ENCODE measurements around the gene TNFRSF19.
"Not testable (repeated sequence)": the region's sequence is repeated elsewhere in the genome, so short reads cannot be mapped to it uniquely, and the experiment has no call there.

The TNFRSF19 gene

GRCh38 chr13:23656637-23657371 is 86.6 kb downstream of the TNFRSF19 start:
- peak; percentile 16 for DNase-seq

- no peak for DNase-seq
Measured at GRCh38 chr13:23658929-23659541, 88.8 kb downstream of the TNFRSF19 start.

- peak; percentile 24 for DNase-seq
Measured at GRCh38 chr13:23660249-23660648, 90.0 kb downstream of the TNFRSF19 start.

- DNase-seq: no peak
Measured at GRCh38 chr13:23666582-23666981, 96.4 kb downstream of the TNFRSF19 start.

GRCh38 chr13:23667750-23668149 is 97.5 kb downstream of the TNFRSF19 start:
- no peak for DNase-seq

- DNase-seq: no peak
Measured at GRCh38 chr13:23668562-23668961, 98.3 kb downstream of the TNFRSF19 start.

- DNase-seq: no peak
Measured at GRCh38 chr13:23670793-23671192, 100.6 kb downstream of the TNFRSF19 start.

GRCh38 chr13:23671377-23671776 is 101.2 kb downstream of the TNFRSF19 start:
- no peak for DNase-seq

GRCh38 chr13:23671897-23672296 is 101.7 kb downstream of the TNFRSF19 start:
- DNase-seq: peak; percentile 22

- DNase-seq: no peak
Measured at GRCh38 chr13:23672616-23673015, 102.4 kb downstream of the TNFRSF19 start.

GRCh38 chr13:23673354-23673753 is 103.1 kb downstream of the TNFRSF19 start:
- DNase-seq: peak; percentile 73

- no peak for DNase-seq
Measured at GRCh38 chr13:23673867-23674605, 103.8 kb downstream of the TNFRSF19 start.

GRCh38 chr13:23674795-23675640 is 104.8 kb downstream of the TNFRSF19 start:
- DNase-seq: peak; percentile 77

GRCh38 chr13:23677679-23678288 is 107.6 kb downstream of the TNFRSF19 start:
- not testable (repeated sequence) for DNase-seq

GRCh38 chr13:23678795-23679194 is 108.6 kb downstream of the TNFRSF19 start:
- DNase-seq: no peak

GRCh38 chr13:23679220-23679619 is 109.0 kb downstream of the TNFRSF19 start:
- DNase-seq: peak; percentile 68

GRCh38 chr13:23680845-23681669 is 110.8 kb downstream of the TNFRSF19 start:
- DNase-seq: no peak

- no peak for DNase-seq
Measured at GRCh38 chr13:23683084-23683483, 112.9 kb downstream of the TNFRSF19 start.

GRCh38 chr13:23684647-23685046 is 114.4 kb downstream of the TNFRSF19 start:
- DNase-seq: no peak

GRCh38 chr13:23685416-23685815 is 115.2 kb downstream of the TNFRSF19 start:
- no peak for DNase-seq

GRCh38 chr13:23686948-23687347 is 116.7 kb downstream of the TNFRSF19 start:
- DNase-seq: no peak

GRCh38 chr13:23687614-23688013 is 117.4 kb downstream of the TNFRSF19 start:
- peak; percentile 60 for DNase-seq
